ENCODE results near the gene ETHE1. TPM values are rescaled to one million over a fixed set of nuclear protein-coding genes. Genes with fewer than 3 reads are reported as not detected.

The ETHE1 gene
- total RNA-seq, 3 donors from 2014 or later (not counting 1 experiment from before 2014, with no cell fraction given) = 22.0 to 25.6 (median 24.6) TPM

DNA sequence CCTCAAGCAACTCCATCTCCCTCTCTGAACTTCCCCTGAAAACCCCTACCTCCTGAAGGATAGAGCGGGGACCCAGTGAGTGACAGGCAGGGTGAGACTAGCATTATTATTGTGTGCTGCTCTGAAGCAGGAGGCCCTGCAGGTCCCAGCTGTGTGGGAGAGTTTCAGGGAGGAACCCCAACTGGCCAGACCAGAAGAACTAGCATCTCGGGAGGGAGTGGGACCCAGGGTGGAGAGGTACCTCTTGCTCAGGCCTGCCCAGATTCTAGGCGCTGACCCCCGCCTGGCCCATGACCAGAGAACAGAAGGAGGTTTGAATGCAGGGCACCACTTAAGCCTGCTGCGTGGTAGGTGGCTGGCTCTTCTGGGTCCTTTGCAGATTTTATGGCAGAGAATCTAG lies 55.9 kb downstream of the ETHE1 start:
- DNase-seq = no peak
- Histone ChIP-seq H3K27ac (ENCODE audit: low read length) (no peak overlapping the region), H3K36me3 (ENCODE audit: control insufficient read depth, insufficient read depth, low read length) (no peaks in the 10 kb centered on the region), H3K27me3 (ENCODE audit: control insufficient read depth, insufficient read depth, low read length) (no peaks in the 10 kb centered on the region), H3K4me3 (ENCODE audit: low read length) (no peak overlapping the region), H3K9me3 (ENCODE audit: control insufficient read depth, insufficient read depth, low read length) (no peaks in the 10 kb centered on the region), H3K4me1 (ENCODE audit: control insufficient read depth, insufficient read depth, low read length) (peaks cover 17% of the 10 kb centered on the region)
- Mint-ChIP-seq H3K27me3 (ENCODE audit: low read depth in 2 of 2) (no peaks in the 10 kb centered on the region), H3K4me1 (peaks cover 11 to 32% of the 10 kb centered on the region in 2 donors), H3K9me3 (no peaks in the 10 kb centered on the region), H3K36me3 (no peaks in the 10 kb centered on the region), H3K4me3 (no peak overlapping the region), H3K27ac (no peak overlapping the region)
- no peak for TF ChIP-seq CTCF (IDR thresholded peaks at IDR 0.05)
- intact Hi-C loops (cut with micrococcal nuclease) = no loop called here
- ATAC-seq = no peak
- 78% methylated on average over 5 of the region's 5 CpGs for WGBS (ENCODE audit: insufficient coverage)

DNA sequence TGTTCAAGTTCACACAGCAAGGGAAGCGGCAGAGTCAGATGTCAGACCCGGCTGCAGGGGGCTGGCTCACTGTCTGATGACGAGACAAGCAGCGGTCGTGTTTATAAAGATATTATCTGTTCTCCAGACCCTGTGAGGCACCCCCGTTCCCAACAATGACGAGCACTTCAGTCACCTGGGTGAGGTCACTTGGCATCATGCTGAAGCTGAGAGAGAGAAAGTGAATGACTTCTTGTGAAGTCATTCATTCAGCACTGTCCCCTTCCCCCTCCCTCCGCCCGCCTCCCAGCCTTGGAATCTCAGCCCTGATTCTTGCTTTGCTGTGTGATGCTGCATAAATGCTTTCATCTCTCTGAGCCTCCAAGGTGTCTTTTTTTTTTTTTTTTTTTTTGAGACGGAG lies 56.7 kb downstream of the ETHE1 start:
- TF ChIP-seq CTCF (IDR thresholded peaks at IDR 0.05) = no peak
- no peak overlapping the region for H3K4me3 Mint-ChIP-seq
- Histone ChIP-seq H3K27me3 (ENCODE audit: control insufficient read depth, insufficient read depth, low read length) (no peaks in the 10 kb centered on the region), H3K4me3 (ENCODE audit: low read length) (no peak overlapping the region), H3K9me3 (ENCODE audit: control insufficient read depth, insufficient read depth, low read length) (no peaks in the 10 kb centered on the region), H3K36me3 (ENCODE audit: control insufficient read depth, insufficient read depth, low read length) (no peaks in the 10 kb centered on the region), H3K4me1 (ENCODE audit: control insufficient read depth, insufficient read depth, low read length) (peaks cover 12% of the 10 kb centered on the region), H3K27ac (ENCODE audit: low read length) (no peak overlapping the region)
- 84% methylated on average over 9 of the region's 10 CpGs for WGBS (ENCODE audit: insufficient coverage)
- no peaks in the 10 kb centered on the region for H3K36me3 Mint-ChIP-seq
- no peak overlapping the region for H3K27ac Mint-ChIP-seq
- intact Hi-C loops (cut with micrococcal nuclease) = no loop called here
- no peaks in the 10 kb centered on the region for H3K9me3 Mint-ChIP-seq
- peaks cover 8 to 31% of the 10 kb centered on the region in 2 donors for H3K4me1 Mint-ChIP-seq
- DNase-seq (peak in 1 of 2 donors; percentile 83), ATAC-seq (no peak)
- H3K27me3 Mint-ChIP-seq (ENCODE audit: low read depth in 2 of 2) = peaks cover 0 to 3% of the 10 kb centered on the region in 2 donors

DNA sequence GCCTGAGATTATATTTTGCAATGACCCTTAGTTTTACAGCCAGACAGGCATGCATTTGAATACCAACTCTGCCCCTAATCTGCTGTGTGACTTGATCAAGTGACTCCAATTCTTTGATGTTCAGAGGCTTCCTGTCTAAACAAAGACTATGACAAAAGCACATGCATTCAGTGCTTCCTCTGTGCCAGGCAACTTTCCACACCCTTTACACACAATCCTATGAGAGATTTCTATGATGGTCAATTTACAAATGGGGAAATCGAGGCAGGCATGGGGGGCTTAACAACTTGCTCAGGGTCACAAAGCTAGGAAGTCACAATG lies 57.9 kb downstream of the ETHE1 start:
- H3K4me3 Mint-ChIP-seq = no peak overlapping the region
- Histone ChIP-seq H3K4me3 (ENCODE audit: low read length) (no peak overlapping the region), H3K9me3 (ENCODE audit: control insufficient read depth, insufficient read depth, low read length) (no peaks in the 10 kb centered on the region), H3K36me3 (ENCODE audit: control insufficient read depth, insufficient read depth, low read length) (no peaks in the 10 kb centered on the region), H3K27me3 (ENCODE audit: control insufficient read depth, insufficient read depth, low read length) (no peaks in the 10 kb centered on the region), H3K27ac (ENCODE audit: low read length) (no peak overlapping the region), H3K4me1 (ENCODE audit: control insufficient read depth, insufficient read depth, low read length) (peaks cover 13% of the 10 kb centered on the region)
- peak in 1 of 2 donors; percentile 76 for DNase-seq
- peaks cover 0 to 3% of the 10 kb centered on the region in 2 donors for H3K27me3 Mint-ChIP-seq (ENCODE audit: low read depth in 2 of 2)
- H3K4me1 Mint-ChIP-seq = peaks cover 5 to 29% of the 10 kb centered on the region in 2 donors
- intact Hi-C loops (cut with micrococcal nuclease) = no loop called here
- no peak for ATAC-seq
- no peaks in the 10 kb centered on the region for H3K9me3 Mint-ChIP-seq
- WGBS (ENCODE audit: insufficient coverage) = 62% methylated on average over 1 of the region's 1 CpG
- no peaks in the 10 kb centered on the region for H3K36me3 Mint-ChIP-seq
- no peak for TF ChIP-seq CTCF (IDR thresholded peaks at IDR 0.05)
- no peak overlapping the region for H3K27ac Mint-ChIP-seq

GRCh38 chr19:43468354-43469159 lies 58.4 kb downstream of the ETHE1 start:
- no peaks in the 10 kb centered on the region for H3K36me3 Mint-ChIP-seq
- 98% methylated on average over 4 of the region's 4 CpGs for WGBS (ENCODE audit: insufficient coverage)
- no peaks in the 10 kb centered on the region for H3K9me3 Mint-ChIP-seq
- no peaks in the 10 kb centered on the region for H3K9me3 ChIP-seq (ENCODE audit: control insufficient read depth, insufficient read depth, low read length)
- no peaks in the 10 kb centered on the region for H3K27me3 ChIP-seq (ENCODE audit: control insufficient read depth, insufficient read depth, low read length)
- ATAC-seq (no peak), DNase-seq (peak in 1 of 2 donors; percentile 50)
- H3K27me3 Mint-ChIP-seq (ENCODE audit: low read depth in 2 of 2) = peaks cover 0 to 3% of the 10 kb centered on the region in 2 donors
- H3K27ac Mint-ChIP-seq = peak overlapping the region; percentile 36 to 69
- H3K4me3 ChIP-seq (ENCODE audit: low read length) = no peak overlapping the region
- H3K4me1 ChIP-seq (ENCODE audit: control insufficient read depth, insufficient read depth, low read length) = peaks cover 18% of the 10 kb centered on the region
- no peak overlapping the region for H3K4me3 Mint-ChIP-seq
- H3K36me3 ChIP-seq (ENCODE audit: control insufficient read depth, insufficient read depth, low read length) = no peaks in the 10 kb centered on the region
- intact Hi-C loops (cut with micrococcal nuclease) = no loop called here
- no peak overlapping the region for H3K27ac ChIP-seq (ENCODE audit: low read length)
- TF ChIP-seq CTCF (IDR thresholded peaks at IDR 0.05) = no peak
- peaks cover 5 to 34% of the 10 kb centered on the region in 2 donors for H3K4me1 Mint-ChIP-seq

Measured in natural killer cell (primary cell).